ENCODE data around the gene IPO4.

DNA sequence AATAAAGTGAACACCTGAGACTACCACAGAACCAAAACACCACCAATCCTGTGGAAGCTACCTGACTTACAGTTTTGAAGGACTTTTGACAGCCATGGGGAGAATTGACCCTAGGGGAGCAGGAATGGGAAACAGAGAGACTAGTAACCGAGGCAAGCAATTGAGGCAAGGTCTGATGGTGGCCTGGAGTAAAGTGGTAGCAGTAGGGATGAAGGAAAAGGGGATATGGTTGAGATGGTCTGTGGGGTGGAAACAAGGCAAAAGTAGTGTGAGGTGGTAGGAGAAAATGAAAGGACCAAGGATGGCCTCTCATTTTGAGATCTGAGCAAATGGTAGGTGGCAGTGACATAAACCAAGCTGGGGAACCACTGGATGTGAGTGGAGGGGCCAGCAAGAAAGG, 31.8 kb downstream of the IPO4 start:
- TF ChIP-seq POLR2A (IDR thresholded peaks at IDR 0.05): no peak
- TF ChIP-seq, protein P1, sequence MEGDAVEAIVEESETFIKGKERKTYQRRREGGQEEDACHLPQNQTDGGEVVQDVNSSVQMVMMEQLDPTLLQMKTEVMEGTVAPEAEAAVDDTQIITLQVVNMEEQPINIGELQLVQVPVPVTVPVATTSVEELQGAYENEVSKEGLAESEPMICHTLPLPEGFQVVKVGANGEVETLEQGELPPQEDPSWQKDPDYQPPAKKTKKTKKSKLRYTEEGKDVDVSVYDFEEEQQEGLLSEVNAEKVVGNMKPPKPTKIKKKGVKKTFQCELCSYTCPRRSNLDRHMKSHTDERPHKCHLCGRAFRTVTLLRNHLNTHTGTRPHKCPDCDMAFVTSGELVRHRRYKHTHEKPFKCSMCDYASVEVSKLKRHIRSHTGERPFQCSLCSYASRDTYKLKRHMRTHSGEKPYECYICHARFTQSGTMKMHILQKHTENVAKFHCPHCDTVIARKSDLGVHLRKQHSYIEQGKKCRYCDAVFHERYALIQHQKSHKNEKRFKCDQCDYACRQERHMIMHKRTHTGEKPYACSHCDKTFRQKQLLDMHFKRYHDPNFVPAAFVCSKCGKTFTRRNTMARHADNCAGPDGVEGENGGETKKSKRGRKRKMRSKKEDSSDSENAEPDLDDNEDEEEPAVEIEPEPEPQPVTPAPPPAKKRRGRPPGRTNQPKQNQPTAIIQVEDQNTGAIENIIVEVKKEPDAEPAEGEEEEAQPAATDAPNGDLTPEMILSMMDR (IDR thresholded peaks at IDR 0.05): no peak
